Endothelial cell of umbilical vein (primary cell): Measurements from ENCODE around the gene LRRTM4. TPM values are rescaled to one million over a fixed set of nuclear protein-coding genes. Genes with fewer than 3 reads are reported as not detected.

Experiments used
- BruUV-seq: library from RNA; stranded (reverse); fragments of 400-500 nt; replicated peaks from 2 replicates; lab custom pipeline; 2021; lab: Mats Ljungman, UMichigan
- CTCF ChIA-PET: fragments of 300-600, 350-600 bp; sonication (Branson Sonifier 250); formaldehyde crosslinking; loops from one replicate; lab custom pipeline; 2021; ENCODE audit warnings: antibody characterized with exemption, inconsistent platforms; lab: Charles Lee
- POLR2A ChIA-PET: fragments of 300-600, 350-600 bp; sonication (Branson Sonifier 250); formaldehyde crosslinking; loops from one replicate; lab custom pipeline; 2021; ENCODE audit warnings: antibody characterized with exemption, inconsistent platforms; lab: Charles Lee
- DNase-seq: peaks from one replicate; pipeline ENCODE4 v3.0.0-alpha.2; 2011; ENCODE audit warnings: low read depth, low spot score
- FAIRE-seq: peaks from 2 replicates; lab custom pipeline; 2011; peaks lifted over from hg19 to GRCh38; lab: Jason Lieb, UNC
- H2AFZ ChIP-seq: 2 replicates; pipeline ENCODE4 v1.6.0; 2012; ENCODE audit warnings: low read depth, low read length, control low read depth, inconsistent platforms
- H3K27ac ChIP-seq: 2 replicates; pipeline ENCODE4 v1.5.1; 2011; ENCODE audit warnings: low read depth, mild to moderate bottlenecking, control low read depth, low read length, moderate library complexity; ENCODE audit not compliant: insufficient read depth
- H3K27me3 ChIP-seq, 2 experiments: 2 replicates each; pipeline versions ENCODE4 v1.6.0 to v1.6.1; 2011; ENCODE audit warnings: low read length in 2 of 2, mixed read lengths in 1 of 2; ENCODE audit not compliant: control insufficient read depth in 2 of 2, insufficient read depth in 2 of 2
- H3K36me3 ChIP-seq, 2 experiments: 2 replicates in 1 of 2; 3 replicates in 1 of 2; pipeline ENCODE4 v1.5.1; 2011; ENCODE audit warnings: low read length in 2 of 2, mild to moderate bottlenecking in 1 of 2, moderate library complexity in 1 of 2; ENCODE audit not compliant: control insufficient read depth in 2 of 2, insufficient read depth in 2 of 2; ENCODE audit errors: extremely low read depth in 1 of 2
- H3K4me1 ChIP-seq: 3 replicates; pipeline ENCODE4 v1.5.1; 2011; ENCODE audit warnings: mild to moderate bottlenecking, low read length; ENCODE audit not compliant: control insufficient read depth, insufficient read depth; ENCODE audit errors: extremely low read depth
- H3K4me2 ChIP-seq: 2 replicates; pipeline ENCODE4 v1.6.1; 2011; ENCODE audit warnings: low read length, control low read depth, mixed read lengths; ENCODE audit not compliant: insufficient read depth
- H3K4me3 ChIP-seq, 3 experiments: fragments of 200-600 bp in 1 of 3; sonication (generic), shearing (Covaris generic) in 1 of 3; replicated peaks in 1 of 3; 2 replicates each; pipeline ENCODE4 v1.5.1; 2011 to 2016; ENCODE audit warnings: control low read depth in 3 of 3, low read length in 3 of 3, mild to moderate bottlenecking in 2 of 3, inconsistent platforms in 1 of 3, low read depth in 1 of 3, moderate library complexity in 1 of 3; ENCODE audit not compliant: insufficient read depth in 1 of 3
- H3K79me2 ChIP-seq: 2 replicates; pipeline ENCODE4 v1.6.0; 2012; ENCODE audit warnings: low read length, inconsistent platforms; ENCODE audit not compliant: control insufficient read depth, insufficient read depth
- H3K9ac ChIP-seq: replicated peaks from 2 replicates; pipeline ENCODE3; 2011; ENCODE audit warnings: low read length, control low read depth; ENCODE audit not compliant: insufficient read depth; ENCODE audit errors: extremely low read depth
- H3K9me1 ChIP-seq: replicated peaks from 3 replicates; pipeline ENCODE4 v1.6.0; 2011; ENCODE audit warnings: mild to moderate bottlenecking, low read length; ENCODE audit not compliant: control insufficient read depth, insufficient read depth; ENCODE audit errors: extremely low read depth
- H3K9me3 ChIP-seq: replicated peaks from 2 replicates; pipeline ENCODE4 v1.5.1; 2012; ENCODE audit warnings: low read length, inconsistent platforms; ENCODE audit not compliant: control insufficient read depth, insufficient read depth
- H4K20me1 ChIP-seq: replicated peaks from 2 replicates; pipeline ENCODE3; 2011; ENCODE audit warnings: mild to moderate bottlenecking, low read length; ENCODE audit not compliant: control insufficient read depth, insufficient read depth; ENCODE audit errors: extremely low read depth
- EZH2 ChIP-seq: IDR thresholded peaks from 2 replicates; pipeline ENCODE4 v1.6.1; 2012; ENCODE audit warnings: borderline replicate concordance, low read depth, mild to moderate bottlenecking, moderate library complexity, low read length, inconsistent platforms; ENCODE audit not compliant: severe bottlenecking
- FOS ChIP-seq: IDR thresholded peaks from 2 replicates; pipeline ENCODE4 v1.6.1; 2011; ENCODE audit warnings: mild to moderate bottlenecking, low read length, moderate library complexity, borderline replicate concordance; ENCODE audit not compliant: insufficient read depth
- JUN ChIP-seq: IDR thresholded peaks from 2 replicates; pipeline ENCODE4 v1.6.1; 2011; ENCODE audit warnings: borderline replicate concordance, low read depth; ENCODE audit not compliant: insufficient read length, insufficient read depth
- MYC ChIP-seq: IDR thresholded peaks from one replicate; pipeline ENCODE4 v1.6.1; 2011; ENCODE audit warnings: mild to moderate bottlenecking, low read depth, low read length
- POLR2A ChIP-seq: IDR thresholded peaks from 2 replicates; pipeline ENCODE4 v1.6.1; 2012; ENCODE audit warnings: low read depth, mild to moderate bottlenecking, control low read depth, low read length
- POLR2AphosphoS5 ChIP-seq: IDR thresholded peaks from 2 replicates; pipeline ENCODE4 v1.6.1; 2012; ENCODE audit warnings: low read depth, mild to moderate bottlenecking, control low read depth, low read length, moderate library complexity; ENCODE audit not compliant: insufficient read depth
- dilution Hi-C: fragments of 300-500 bp; cut with MboI; formaldehyde crosslinking; loops from one replicate; pipeline ENCODE4 v1.15.0; 2019; ENCODE audit warnings: low sequenced_read_pairs; ENCODE audit not compliant: extremely low pct_ligation_motif_present
- intact Hi-C: fragments of 100-400 bp; cut with micrococcal nuclease; formaldehyde crosslinking; loops from one replicate; pipeline ENCODE4 v1.10.0; 2022
- polyA plus RNA-seq, 4 experiments: library from polyadenylated mRNA; depleted of rRNA in 3 of 4; stranded (reverse) in 3 of 4; unstranded in 1 of 4; fragments of >200 nt; gene quantifications; 2 replicates each; pipeline versions ENCODE4 v1.2.1 to v1.2.3, GENCODE V29; 2011 to 2012; ENCODE audit warnings: missing spikeins in 1 of 4
- total RNA-seq: library from RNA; stranded (reverse); gene quantifications from 2 replicates; pipeline ENCODE4 v1.2.3, GENCODE V29; 2021

LRRTM4 gene
- total and polyA plus RNA-seq, 2 donors (not counting 3 experiments of a cell fraction or from before 2014, with no cell fraction given) = not detected

DNA sequence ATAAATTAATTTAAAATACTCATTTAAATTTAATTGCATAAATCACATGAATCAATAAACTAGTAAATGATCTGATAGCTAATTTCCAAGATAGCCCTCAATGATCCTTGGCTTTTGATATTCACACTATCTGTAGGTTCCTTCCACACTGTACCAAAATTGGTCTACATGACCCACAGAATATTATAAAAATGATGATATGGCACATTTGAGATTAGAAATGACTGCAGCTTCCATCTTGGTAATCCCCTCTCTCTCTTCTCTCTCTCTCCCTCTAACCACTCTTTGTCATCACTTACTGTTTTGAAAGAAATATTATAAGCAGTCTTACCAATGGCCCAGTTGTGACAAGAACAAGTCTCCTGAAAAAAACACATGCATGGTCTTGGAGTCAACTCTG is 394.8 kb downstream of the LRRTM4 start:
- Histone ChIP-seq H3K9me1 (no peaks in the 10 kb centered on the region), H3K4me3 (no peak overlapping the region), H3K36me3 (no peaks in the 10 kb centered on the region), H3K9me3 (no peaks in the 10 kb centered on the region), H2AFZ (no peak overlapping the region), H3K4me1 (no peaks in the 10 kb centered on the region), H3K9ac (no peak overlapping the region), H3K4me2 (no peak overlapping the region), H3K79me2 (no peaks in the 10 kb centered on the region), H3K27me3 (no peaks in the 10 kb centered on the region), H4K20me1 (no peaks in the 10 kb centered on the region), H3K27ac (no peak overlapping the region)
- DNase-seq = no peak
- POLR2A ChIA-PET = no interaction called here
- CTCF ChIA-PET = no interaction called here
- BruUV-seq = no TSS peak
- dilution Hi-C loops = no loop called here
- FAIRE-seq = no peak
- intact Hi-C loops = no loop called here
- TF ChIP-seq POLR2A (no peak), MYC (no peak), FOS (no peak), JUN (no peak), EZH2 (no peak)

DNA sequence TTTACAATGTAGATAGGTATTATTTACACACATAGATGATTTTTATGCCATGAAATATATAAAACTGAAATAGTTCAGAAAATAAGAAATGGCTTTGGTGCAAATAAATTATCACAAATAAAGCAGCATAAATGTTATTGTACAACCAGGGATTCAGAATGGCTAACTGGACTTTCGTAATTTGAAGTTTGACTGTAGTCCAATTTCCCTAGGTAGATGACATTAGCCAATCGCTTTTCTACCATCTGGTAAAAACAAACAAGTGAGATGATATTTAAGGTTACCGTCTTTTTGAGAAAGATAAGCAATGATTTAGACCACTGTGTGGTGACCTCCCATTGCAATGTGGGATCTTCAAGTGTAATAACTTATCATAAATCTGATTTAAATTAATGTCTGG is 400.7 kb downstream of the LRRTM4 start:
- Histone ChIP-seq H3K4me1 (no peaks in the 10 kb centered on the region), H3K4me3 (no peak overlapping the region), H3K4me2 (no peak overlapping the region), H3K9ac (no peak overlapping the region), H3K27ac (no peak overlapping the region), H3K36me3 (no peaks in the 10 kb centered on the region), H3K9me1 (no peaks in the 10 kb centered on the region), H3K27me3 (no peaks in the 10 kb centered on the region), H4K20me1 (no peaks in the 10 kb centered on the region), H2AFZ (no peak overlapping the region), H3K9me3 (no peaks in the 10 kb centered on the region), H3K79me2 (no peaks in the 10 kb centered on the region)
- ChIA-PET CTCF (no interaction called here), POLR2A (no interaction called here)
- FAIRE-seq (no peak), DNase-seq (no peak)
- intact Hi-C loops = no loop called here
- BruUV-seq = no TSS peak
- dilution Hi-C loops = no loop called here
- TF ChIP-seq EZH2 (no peak), POLR2AphosphoS5 (no peak)
